Osteocyte (in vitro differentiated cells): ENCODE results near the gene F10. TPM values are rescaled to one million over a fixed set of nuclear protein-coding genes. Genes with fewer than 3 reads are reported as not detected.
"Not testable (repeated sequence)": the region's sequence is repeated elsewhere in the genome, so short reads cannot be mapped to it uniquely, and the experiment has no call there.

Source experiments
- DNase-seq: peaks from one replicate; pipeline ENCODE4 v3.0.0; 2021; ENCODE audit warnings: mixed read lengths; ENCODE audit not compliant: unreplicated experiment; ENCODE audit errors: extremely low spot score
- H3K27ac Mint-ChIP-seq: one replicate; pipeline ENCODE4 v1.8.0; 2021; ENCODE audit warnings: mild to moderate bottlenecking, mixed read lengths; ENCODE audit not compliant: unreplicated experiment
- H3K27me3 Mint-ChIP-seq: one replicate; pipeline ENCODE4 v1.8.0; 2021; ENCODE audit warnings: mixed read lengths; ENCODE audit not compliant: unreplicated experiment
- H3K36me3 Mint-ChIP-seq: one replicate; pipeline ENCODE4 v1.8.0; 2021; ENCODE audit warnings: mixed read lengths; ENCODE audit not compliant: unreplicated experiment
- H3K4me1 Mint-ChIP-seq: one replicate; pipeline ENCODE4 v1.8.0; 2021; ENCODE audit warnings: mixed read lengths; ENCODE audit not compliant: unreplicated experiment
- H3K4me3 Mint-ChIP-seq: one replicate; pipeline ENCODE4 v1.8.0; 2021; ENCODE audit warnings: mild to moderate bottlenecking, moderate library complexity, mixed read lengths; ENCODE audit not compliant: unreplicated experiment
- H3K9me3 Mint-ChIP-seq: one replicate; pipeline ENCODE4 v1.8.0; 2021; ENCODE audit warnings: mixed read lengths; ENCODE audit not compliant: unreplicated experiment
- CTCF ChIP-seq: fragments of 200-600 bp; sonication (generic); IDR thresholded peaks from 2 replicates; pipeline ENCODE4 v1.5.0; 2021; ENCODE audit warnings: antibody characterized with exemption, mild to moderate bottlenecking, moderate library complexity
- total RNA-seq: library from RNA; stranded (reverse); gene quantifications from 2 replicates; pipeline ENCODE4 v1.2.1, GENCODE V29; 2021

The F10 gene
- total RNA-seq, 1 donor from 2014 or later, result 1.8 TPM

- Mint-ChIP-seq H3K9me3 (no peaks in the 10 kb centered on the region), H3K27me3 (no peaks in the 10 kb centered on the region), H3K4me3 (no peak overlapping the region), H3K36me3 (no peaks in the 10 kb centered on the region), H3K4me1 (peaks cover 8% of the 10 kb centered on the region), H3K27ac (no peak overlapping the region)
- no peak for TF ChIP-seq CTCF
- DNase-seq, result no peak
Measured at GRCh38 chr13:113158946-113159345, 36.3 kb downstream of the F10 start.

GRCh38 chr13:113159701-113160100, 37.1 kb downstream of the F10 start:
- Mint-ChIP-seq H3K4me3 (no peak overlapping the region), H3K27ac (no peak overlapping the region), H3K4me1 (peaks cover 4% of the 10 kb centered on the region), H3K27me3 (no peaks in the 10 kb centered on the region), H3K36me3 (no peaks in the 10 kb centered on the region), H3K9me3 (no peaks in the 10 kb centered on the region)
- DNase-seq, result no peak
- TF ChIP-seq CTCF, result no peak

GRCh38 chr13:113160983-113161382, 38.4 kb downstream of the F10 start:
- H3K36me3 Mint-ChIP-seq, result no peaks in the 10 kb centered on the region
- no peak overlapping the region for H3K4me3 Mint-ChIP-seq
- H3K27ac Mint-ChIP-seq, result no peak overlapping the region
- TF ChIP-seq CTCF, result no peak
- no peak for DNase-seq
- no peaks in the 10 kb centered on the region for H3K27me3 Mint-ChIP-seq
- no peaks in the 10 kb centered on the region for H3K9me3 Mint-ChIP-seq
- peaks cover 10% of the 10 kb centered on the region for H3K4me1 Mint-ChIP-seq

- no peaks in the 10 kb centered on the region for H3K36me3 Mint-ChIP-seq
- H3K4me1 Mint-ChIP-seq, result peaks cover 15% of the 10 kb centered on the region
- no peak overlapping the region for H3K27ac Mint-ChIP-seq
- DNase-seq, result no peak
- no peak for TF ChIP-seq CTCF
- H3K9me3 Mint-ChIP-seq, result no peaks in the 10 kb centered on the region
- H3K27me3 Mint-ChIP-seq, result no peaks in the 10 kb centered on the region
- no peak overlapping the region for H3K4me3 Mint-ChIP-seq
Measured at GRCh38 chr13:113161433-113161832, 38.8 kb downstream of the F10 start.

GRCh38 chr13:113161975-113162374, 39.4 kb downstream of the F10 start:
- peaks cover 15% of the 10 kb centered on the region for H3K4me1 Mint-ChIP-seq
- not testable (repeated sequence) for H3K4me3 Mint-ChIP-seq, H3K9me3 Mint-ChIP-seq, DNase-seq, H3K27ac Mint-ChIP-seq, H3K36me3 Mint-ChIP-seq, H3K27me3 Mint-ChIP-seq
